ENCODE data around the gene CD72. TPM values are rescaled to one million over a fixed set of nuclear protein-coding genes. Genes with fewer than 3 reads are reported as not detected.
"Not testable (repeated sequence)": the region's sequence is repeated elsewhere in the genome, so short reads cannot be mapped to it uniquely, and the experiment has no call there.

CD72 gene
- total RNA-seq, 1 donor from 2014 or later: 0.56 TPM

DNA sequence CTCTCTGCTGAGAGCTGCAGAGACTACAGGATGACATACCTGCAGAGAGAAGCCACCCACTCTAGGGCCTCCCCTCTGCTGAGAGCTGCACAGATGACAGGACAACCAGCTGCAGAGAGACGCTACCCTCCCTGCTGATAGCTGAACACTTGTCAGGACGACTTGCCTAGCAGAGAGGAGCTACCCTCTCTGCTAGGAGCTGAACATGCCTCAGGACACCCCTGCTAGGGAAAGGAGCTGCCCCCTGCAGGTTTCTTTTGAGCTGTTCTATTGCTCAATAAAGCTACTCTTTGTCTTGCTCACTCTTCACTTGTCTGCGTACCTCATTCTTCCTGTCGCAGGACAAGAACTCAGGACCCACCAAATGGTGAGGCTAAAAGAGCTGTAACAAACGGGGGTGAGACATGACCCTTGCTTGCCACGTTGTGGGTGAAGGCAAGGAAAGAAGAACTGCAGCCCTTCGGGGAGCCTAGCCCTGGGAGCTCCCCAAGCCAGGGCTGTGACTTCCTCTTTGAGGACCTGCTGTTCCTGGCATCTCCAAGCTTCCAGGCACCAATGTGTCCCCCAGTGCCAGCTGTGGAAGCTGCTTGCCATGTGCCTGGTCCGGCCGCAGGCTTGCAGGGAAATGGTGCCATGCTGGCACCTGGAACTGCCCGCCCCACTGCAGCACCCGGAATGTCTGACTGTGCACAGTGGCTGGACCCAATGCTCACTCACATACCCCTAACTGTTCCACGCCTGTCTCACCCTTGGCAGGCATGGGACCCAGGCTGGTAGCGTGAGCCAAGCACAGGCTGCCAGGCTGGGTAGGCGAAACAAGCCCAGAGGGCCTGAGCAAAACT is 18.2 kb downstream of the CD72 start:
- peaks cover 14% of the 10 kb centered on the region for H3F3A ChIP-seq (ENCODE audit: low read depth)
- H2AFZ ChIP-seq (replicated peaks): no peak overlapping the region
- no peak for TF ChIP-seq EZH2 (IDR thresholded peaks at IDR 0.05)
- TF ChIP-seq, protein P1, sequence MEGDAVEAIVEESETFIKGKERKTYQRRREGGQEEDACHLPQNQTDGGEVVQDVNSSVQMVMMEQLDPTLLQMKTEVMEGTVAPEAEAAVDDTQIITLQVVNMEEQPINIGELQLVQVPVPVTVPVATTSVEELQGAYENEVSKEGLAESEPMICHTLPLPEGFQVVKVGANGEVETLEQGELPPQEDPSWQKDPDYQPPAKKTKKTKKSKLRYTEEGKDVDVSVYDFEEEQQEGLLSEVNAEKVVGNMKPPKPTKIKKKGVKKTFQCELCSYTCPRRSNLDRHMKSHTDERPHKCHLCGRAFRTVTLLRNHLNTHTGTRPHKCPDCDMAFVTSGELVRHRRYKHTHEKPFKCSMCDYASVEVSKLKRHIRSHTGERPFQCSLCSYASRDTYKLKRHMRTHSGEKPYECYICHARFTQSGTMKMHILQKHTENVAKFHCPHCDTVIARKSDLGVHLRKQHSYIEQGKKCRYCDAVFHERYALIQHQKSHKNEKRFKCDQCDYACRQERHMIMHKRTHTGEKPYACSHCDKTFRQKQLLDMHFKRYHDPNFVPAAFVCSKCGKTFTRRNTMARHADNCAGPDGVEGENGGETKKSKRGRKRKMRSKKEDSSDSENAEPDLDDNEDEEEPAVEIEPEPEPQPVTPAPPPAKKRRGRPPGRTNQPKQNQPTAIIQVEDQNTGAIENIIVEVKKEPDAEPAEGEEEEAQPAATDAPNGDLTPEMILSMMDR (IDR thresholded peaks at IDR 0.05): peak; percentile 7
- peaks cover 6% of the 10 kb centered on the region for H3K4me1 ChIP-seq
- H3K27ac ChIP-seq: no peak overlapping the region
- H3K27me3 ChIP-seq: no peaks in the 10 kb centered on the region
- no peaks in the 10 kb centered on the region for H3K79me2 ChIP-seq (ENCODE audit: low read depth)
- no peak overlapping the region for H3K9ac ChIP-seq
- Mint-ChIP-seq H3K4me1 (peaks cover 11% of the 10 kb centered on the region), H3K9me3 (no peaks in the 10 kb centered on the region), H3K27ac (no peak overlapping the region), H3K4me3 (no peak overlapping the region), H3K36me3 (no peaks in the 10 kb centered on the region), H3K27me3 (ENCODE audit: insufficient read depth, low read depth) (peaks cover 3% of the 10 kb centered on the region)
- H4K20me1 ChIP-seq (ENCODE audit: low read depth): no peaks in the 10 kb centered on the region
- no peaks in the 10 kb centered on the region for H3K36me3 ChIP-seq
- H3K4me3 ChIP-seq: no peak overlapping the region
- no peaks in the 10 kb centered on the region for H3K9me3 ChIP-seq (ENCODE audit: low read depth)
- no peak overlapping the region for H3K4me2 ChIP-seq
- DNase-seq (ENCODE audit: low spot score): peak; percentile 33

DNA sequence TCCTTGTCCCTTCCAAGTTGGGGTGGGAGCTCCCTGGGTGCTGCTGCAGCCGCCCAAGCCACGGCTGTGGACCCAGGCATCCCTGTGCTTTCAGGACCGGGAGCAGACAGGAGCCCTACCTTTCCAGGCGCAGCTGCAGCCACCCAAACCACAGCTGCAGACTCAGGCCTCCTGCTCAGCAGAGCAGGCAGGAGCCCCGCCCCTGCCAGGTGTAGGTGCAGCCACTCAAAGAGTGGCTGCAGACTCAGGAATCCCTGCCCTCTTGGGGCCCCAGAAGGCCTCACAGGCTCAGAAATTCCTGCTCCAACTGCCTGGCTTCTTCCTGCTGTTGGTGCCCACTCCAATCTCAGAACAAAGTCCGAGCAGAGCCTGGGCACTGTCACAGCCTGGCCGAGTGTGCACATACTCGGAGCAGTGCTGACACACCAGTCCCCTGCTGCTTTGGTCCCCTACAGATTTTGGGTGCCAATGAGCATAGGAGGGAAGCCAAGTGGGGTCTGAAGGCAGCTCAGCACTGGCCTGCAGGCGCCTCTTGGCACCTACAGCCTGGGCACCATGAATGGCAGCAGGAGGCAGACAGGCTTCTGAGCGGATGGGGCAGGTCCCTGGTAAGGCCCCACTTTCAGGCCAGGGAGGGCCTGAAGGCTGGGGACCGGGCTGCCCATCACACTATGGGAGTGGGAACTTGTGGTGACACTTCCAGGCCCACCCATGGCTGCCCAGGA is 19.2 kb downstream of the CD72 start:
- Histone ChIP-seq H3F3A (ENCODE audit: low read depth) (peaks cover 6% of the 10 kb centered on the region), H3K4me2 (no peak overlapping the region), H3K79me2 (ENCODE audit: low read depth) (no peaks in the 10 kb centered on the region), H3K27ac (no peak overlapping the region), H3K4me3 (no peak overlapping the region), H3K4me1 (peaks cover 6% of the 10 kb centered on the region), H3K27me3 (no peaks in the 10 kb centered on the region), H2AFZ (replicated peaks) (no peak overlapping the region), H4K20me1 (ENCODE audit: low read depth) (no peaks in the 10 kb centered on the region), H3K9ac (no peak overlapping the region), H3K9me3 (ENCODE audit: low read depth) (no peaks in the 10 kb centered on the region), H3K36me3 (no peaks in the 10 kb centered on the region)
- DNase-seq (ENCODE audit: low spot score): no peak
- no peak overlapping the region for H3K4me3 Mint-ChIP-seq
- H3K9me3 Mint-ChIP-seq: peaks cover 5% of the 10 kb centered on the region
- no peak for TF ChIP-seq EZH2 (IDR thresholded peaks at IDR 0.05)
- TF ChIP-seq, protein P1 (IDR thresholded peaks at IDR 0.05): no peak
- TF ChIP-seq EZH2phosphoT487 (IDR thresholded peaks at IDR 0.05): no peak
- H3K27me3 Mint-ChIP-seq (ENCODE audit: insufficient read depth, low read depth): peaks cover 2% of the 10 kb centered on the region
- peaks cover 6% of the 10 kb centered on the region for H3K4me1 Mint-ChIP-seq
- peak overlapping the region; percentile 60 for H3K27ac Mint-ChIP-seq
- peaks cover 3% of the 10 kb centered on the region for H3K36me3 Mint-ChIP-seq

DNA sequence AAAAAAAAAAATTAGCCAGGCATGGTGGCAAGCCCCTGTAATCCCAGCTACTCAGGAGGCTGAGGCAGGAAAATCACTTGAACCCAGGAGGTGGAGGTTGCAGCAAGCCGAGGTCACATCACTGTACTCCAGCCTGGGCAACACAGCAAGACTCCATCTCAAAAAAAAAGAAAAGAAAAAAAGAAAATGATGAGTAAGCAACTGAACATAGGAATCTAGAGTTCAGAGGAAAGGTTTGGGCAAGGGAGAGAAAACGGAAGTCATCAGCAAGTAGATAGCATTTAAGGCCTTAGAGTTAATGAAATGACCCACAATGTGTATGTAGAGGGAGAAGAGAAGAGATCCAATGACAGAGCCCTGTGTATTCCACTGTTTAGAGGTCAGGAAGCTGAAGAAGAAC is 21.3 kb downstream of the CD72 start:
- not testable (repeated sequence) for DNase-seq (ENCODE audit: low spot score); H3K9ac ChIP-seq; H2AFZ ChIP-seq (replicated peaks); H3K79me2 ChIP-seq (ENCODE audit: low read depth); H3K27ac ChIP-seq; H3K27ac Mint-ChIP-seq; H4K20me1 ChIP-seq (ENCODE audit: low read depth); H3K27me3 Mint-ChIP-seq (ENCODE audit: insufficient read depth, low read depth); H3K36me3 Mint-ChIP-seq; H3K4me1 ChIP-seq; H3K4me3 Mint-ChIP-seq; H3K9me3 ChIP-seq (ENCODE audit: low read depth); H3K4me1 Mint-ChIP-seq; H3K27me3 ChIP-seq; H3F3A ChIP-seq (ENCODE audit: low read depth); H3K4me3 ChIP-seq; H3K36me3 ChIP-seq; H3K4me2 ChIP-seq
- peaks cover 22% of the 10 kb centered on the region for H3K9me3 Mint-ChIP-seq

DNA sequence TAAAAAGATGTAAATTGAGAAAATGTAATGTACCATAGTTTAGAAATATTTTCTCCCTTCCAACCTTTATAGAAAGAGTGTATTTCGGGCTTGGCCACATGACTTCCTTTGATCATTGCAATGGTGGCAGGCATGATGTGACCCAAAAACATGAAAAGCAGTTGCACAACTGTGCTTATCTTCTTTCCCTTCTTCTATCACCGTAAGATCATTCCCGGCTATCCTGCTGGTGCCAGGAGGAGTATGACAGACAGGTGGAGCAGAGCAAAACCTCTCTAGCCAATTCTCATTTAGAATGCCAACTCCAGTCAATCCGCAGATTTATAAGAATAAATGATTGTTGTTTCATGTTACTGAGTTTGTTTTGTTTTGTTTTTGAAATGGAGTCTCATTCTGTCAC is 23.7 kb downstream of the CD72 start:
- no peak for DNase-seq (ENCODE audit: low spot score)
- H3K4me1 Mint-ChIP-seq: no peaks in the 10 kb centered on the region
- Histone ChIP-seq H3F3A (ENCODE audit: low read depth) (no peaks in the 10 kb centered on the region), H3K9ac (no peak overlapping the region), H4K20me1 (ENCODE audit: low read depth) (no peaks in the 10 kb centered on the region), H3K79me2 (ENCODE audit: low read depth) (no peaks in the 10 kb centered on the region), H2AFZ (replicated peaks) (no peak overlapping the region), H3K27ac (no peak overlapping the region), H3K27me3 (no peaks in the 10 kb centered on the region), H3K4me1 (no peaks in the 10 kb centered on the region), H3K4me3 (no peak overlapping the region), H3K4me2 (no peak overlapping the region), H3K9me3 (ENCODE audit: low read depth) (no peaks in the 10 kb centered on the region), H3K36me3 (no peaks in the 10 kb centered on the region)
- no peak overlapping the region for H3K27ac Mint-ChIP-seq
- peaks cover 8% of the 10 kb centered on the region for H3K36me3 Mint-ChIP-seq
- peaks cover 4% of the 10 kb centered on the region for H3K27me3 Mint-ChIP-seq (ENCODE audit: insufficient read depth, low read depth)
- TF ChIP-seq EZH2 (IDR thresholded peaks at IDR 0.05): no peak
- no peak for TF ChIP-seq EZH2phosphoT487 (IDR thresholded peaks at IDR 0.05)
- TF ChIP-seq, protein P1 (IDR thresholded peaks at IDR 0.05): no peak
- H3K4me3 Mint-ChIP-seq: no peak overlapping the region
- peaks cover 24% of the 10 kb centered on the region for H3K9me3 Mint-ChIP-seq

Measured in neural progenitor cell (in vitro differentiated cells).